ENCODE results near the gene RALGDS.

GRCh38 chr9:133128152-133128551 is 7.1 kb upstream of the RALGDS start:
- TF ChIP-seq ZBTB10 (CRISPR knock-in tag; IDR thresholded peaks at IDR 0.05; ENCODE audit: borderline replicate concordance) (no peak), NR3C1 (CRISPR knock-in tag; IDR thresholded peaks at IDR 0.05) (no peak), ZNF18 (CRISPR knock-in tag; IDR thresholded peaks at IDR 0.05; ENCODE audit: insufficient replicate concordance) (no peak), ATF2 (CRISPR knock-in tag; IDR thresholded peaks at IDR 0.05) (no peak), ZFP82 (CRISPR knock-in tag; IDR thresholded peaks at IDR 0.05; ENCODE audit: borderline replicate concordance) (no peak), PBX3 (CRISPR knock-in tag; IDR thresholded peaks at IDR 0.05; ENCODE audit: borderline replicate concordance) (no peak), JUN (CRISPR knock-in tag; IDR thresholded peaks at IDR 0.05) (no peak), FLYWCH1 (CRISPR knock-in tag; IDR thresholded peaks at IDR 0.05) (no peak)
